ENCODE data around the gene INHBC. TPM values are rescaled to one million over a fixed set of nuclear protein-coding genes. Genes with fewer than 3 reads are reported as not detected.
A peak's percentile ranks its signal among the peaks of the same experiment; 100 is the strongest.

INHBC gene
- total and polyA plus RNA-seq, 7 experiments from 2014 or later = 0.16 TPM; not detected in 6

- ChIA-PET CTCF (interaction anchor here (1.5 kb wide), 1 partner anchor 30 kb away, joined by 4 read pairs; no protein-coding TSS in a partner anchor), POLR2A (interaction anchor here (1.0 to 1.2 kb wide), 2 partner anchors 14 to 52 kb away, joined by 3 read pairs; no protein-coding TSS in a partner anchor)
- DNase-seq (peak; percentile 83 to 96 (median 94)), ATAC-seq (peak; percentile 95)
- Histone ChIP-seq H3K4me1 (ENCODE audit: control insufficient read depth in 2 of 2, insufficient read depth in 2 of 2, low read length in 2 of 2) (peaks cover 8 to 17% of the 10 kb centered on the region in 2 donors), H3K9me3 (ENCODE audit: control insufficient read depth in 2 of 3, low read length in 3 of 3) (no peaks in the 10 kb centered on the region), H3K27ac (ENCODE audit: low read depth, low read length) (peak within 1 kb of the TSS; percentile 85), H3K36me3 (ENCODE audit: control insufficient read depth in 2 of 3, insufficient read depth in 3 of 3, low read length in 3 of 3) (no peaks in the 10 kb centered on the region), H3K4me3 (ENCODE audit: low read length) (peak within 1 kb of the TSS; percentile 55), H3K27me3 (ENCODE audit: control insufficient read depth in 2 of 2, insufficient read depth in 2 of 2, low read length in 2 of 2) (no peaks in the 10 kb centered on the region)
- peaks cover 27 to 53% (median 39%) of the 10 kb centered on the region in 7 donors for H3K4me1 Mint-ChIP-seq
- peak within 1 kb of the TSS; percentile 88 to 100 (median 98) for H3K4me3 Mint-ChIP-seq
- peaks cover 0 to 4% (median 0%) of the 10 kb centered on the region in 11 donors for H3K9me3 Mint-ChIP-seq
- no peaks in the 10 kb centered on the region for H3K27me3 Mint-ChIP-seq
- intact Hi-C loops (cut with micrococcal nuclease) = loop anchor here (1.0 to 5.0 kb wide), 9 partner anchors 28 to 1329 kb away; partner anchors contain the start of genes GLI1 (in 2 of the 2), COQ10A (in 1 of the 2), DDIT3 (in 1 of the 2) and PA2G4 (in 1 of the 2)
- H3K36me3 Mint-ChIP-seq = peaks cover 0 to 5% (median 0%) of the 10 kb centered on the region in 5 donors
- H3K27ac Mint-ChIP-seq = peak within 1 kb of the TSS; percentile 97 to 100 (median 99)
These were observed 3.5 kb upstream of the INHBC start, which contains the start of gene R3HDM2 for GRCh38 chr12:57430931-57431566. R3HDM2 (minus strand) TSS chr12:57431043; CDS start chr12:57310428, 120,615 bp downstream.

- ATAC-seq = no peak
- Mint-ChIP-seq H3K27me3 (no peaks in the 10 kb centered on the region), H3K36me3 (peaks cover 0 to 5% (median 0%) of the 10 kb centered on the region in 5 donors), H3K4me3 (peak overlapping the region; percentile 88 to 98 (median 95)), H3K4me1 (peaks cover 24 to 47% (median 34%) of the 10 kb centered on the region in 7 donors), H3K27ac (peak overlapping the region; percentile 97 to 100 (median 99)), H3K9me3 (peaks cover 0 to 4% (median 0%) of the 10 kb centered on the region in 11 donors)
- peak overlapping the region; percentile 85 for H3K27ac ChIP-seq (ENCODE audit: low read depth, low read length)
- ChIA-PET CTCF (interaction anchor here (2.1 kb wide), 1 partner anchor 27 kb away, joined by 11 read pairs; the partner anchor contains the start of gene GLI1), POLR2A (interaction anchor here (0.5 to 1.5 kb wide), 5 partner anchors 14 to 1126 kb away, joined by 3 to 8 read pairs (median 3); no protein-coding TSS in a partner anchor)
- no peaks in the 10 kb centered on the region for H3K9me3 ChIP-seq (ENCODE audit: control insufficient read depth in 2 of 3, low read length in 3 of 3)
- H3K4me1 ChIP-seq (ENCODE audit: control insufficient read depth in 2 of 2, insufficient read depth in 2 of 2, low read length in 2 of 2) = peaks cover 8 to 17% of the 10 kb centered on the region in 2 donors
- no peaks in the 10 kb centered on the region for H3K27me3 ChIP-seq (ENCODE audit: control insufficient read depth in 2 of 2, insufficient read depth in 2 of 2, low read length in 2 of 2)
- intact Hi-C loops (cut with micrococcal nuclease) = loop anchor here (1.0 to 5.0 kb wide), 9 partner anchors 28 to 1329 kb away; partner anchors contain the start of genes GLI1 (in 2 of the 2), COQ10A (in 1 of the 2), DDIT3 (in 1 of the 2) and PA2G4 (in 1 of the 2)
- DNase-seq = no peak
- H3K36me3 ChIP-seq (ENCODE audit: control insufficient read depth in 2 of 3, insufficient read depth in 3 of 3, low read length in 3 of 3) = no peaks in the 10 kb centered on the region
- peak overlapping the region; percentile 42 for H3K4me3 ChIP-seq (ENCODE audit: low read length)
These were observed 2.9 kb upstream of the INHBC start for GRCh38 chr12:57431654-57432188.

GRCh38 chr12:57433370-57433769 is 1.2 kb upstream of the INHBC start:
- Mint-ChIP-seq H3K27ac (no peak overlapping the region), H3K9me3 (peaks cover 0 to 4% (median 0%) of the 10 kb centered on the region in 11 donors), H3K4me1 (peaks cover 20 to 35% (median 28%) of the 10 kb centered on the region in 7 donors), H3K4me3 (no peak overlapping the region), H3K36me3 (no peaks in the 10 kb centered on the region), H3K27me3 (no peaks in the 10 kb centered on the region)
- peaks cover 8 to 17% of the 10 kb centered on the region in 2 donors for H3K4me1 ChIP-seq (ENCODE audit: control insufficient read depth in 2 of 2, insufficient read depth in 2 of 2, low read length in 2 of 2)
- no peak overlapping the region for H3K4me3 ChIP-seq (ENCODE audit: low read length)
- ChIA-PET POLR2A (interaction anchor here (0.6 to 0.7 kb wide), 2 partner anchors 49 to 203 kb away, joined by 3 read pairs; no protein-coding TSS in a partner anchor), CTCF (interaction anchor here (2.1 kb wide), 1 partner anchor 25 kb away, joined by 11 read pairs; the partner anchor contains the start of gene GLI1)
- intact Hi-C loops (cut with micrococcal nuclease) = loop anchor here (5.0 kb wide), 2 partner anchors 1166 to 1331 kb away; partner anchors contain the start of genes COQ10A (in 1 of the 2) and PA2G4 (in 1 of the 2)
- H3K9me3 ChIP-seq (ENCODE audit: control insufficient read depth in 2 of 3, low read length in 3 of 3) = no peaks in the 10 kb centered on the region
- H3K27me3 ChIP-seq (ENCODE audit: control insufficient read depth in 2 of 2, insufficient read depth in 2 of 2, low read length in 2 of 2) = no peaks in the 10 kb centered on the region
- H3K36me3 ChIP-seq (ENCODE audit: control insufficient read depth in 2 of 3, insufficient read depth in 3 of 3, low read length in 3 of 3) = no peaks in the 10 kb centered on the region
- DNase-seq (no peak), ATAC-seq (no peak)
- H3K27ac ChIP-seq (ENCODE audit: low read depth, low read length) = no peak overlapping the region

GRCh38 chr12:57435293-57435692 is 709 bp downstream of the INHBC start:
- H3K36me3 Mint-ChIP-seq = no peaks in the 10 kb centered on the region
- Histone ChIP-seq H3K4me3 (ENCODE audit: low read length) (no peak overlapping the region), H3K4me1 (ENCODE audit: control insufficient read depth in 2 of 2, insufficient read depth in 2 of 2, low read length in 2 of 2) (peaks cover 4 to 5% of the 10 kb centered on the region in 2 donors), H3K9me3 (ENCODE audit: control insufficient read depth in 2 of 3, low read length in 3 of 3) (no peaks in the 10 kb centered on the region), H3K27ac (ENCODE audit: low read depth, low read length) (no peak overlapping the region), H3K27me3 (ENCODE audit: control insufficient read depth in 2 of 2, insufficient read depth in 2 of 2, low read length in 2 of 2) (no peaks in the 10 kb centered on the region), H3K36me3 (ENCODE audit: control insufficient read depth in 2 of 3, insufficient read depth in 3 of 3, low read length in 3 of 3) (no peaks in the 10 kb centered on the region)
- H3K9me3 Mint-ChIP-seq = peaks cover 0 to 3% (median 0%) of the 10 kb centered on the region in 11 donors
- POLR2A ChIA-PET = interaction anchor here (1.3 kb wide), 1 partner anchor 24 kb away, joined by 5 read pairs; no protein-coding TSS in a partner anchor
- peak overlapping the region in 5 of 9 donors; percentile 4 to 65 (median 18) for H3K27ac Mint-ChIP-seq
- no peak for DNase-seq
- H3K4me1 Mint-ChIP-seq = peaks cover 8 to 19% (median 16%) of the 10 kb centered on the region in 7 donors
- peak overlapping the region in 1 of 10 donors; percentile 8 for H3K4me3 Mint-ChIP-seq
- H3K27me3 Mint-ChIP-seq = peaks cover 0 to 8% (median 0%) of the 10 kb centered on the region in 5 donors
- CTCF ChIA-PET = interaction anchor here (1.0 kb wide), 1 partner anchor 24 kb away, joined by 6 read pairs; the partner anchor contains the start of gene GLI1
- intact Hi-C loops (cut with micrococcal nuclease) = no loop called here
- no peak for ATAC-seq

- DNase-seq (no peak), ATAC-seq (no peak)
- Mint-ChIP-seq H3K36me3 (peaks cover 4 to 12% (median 5%) of the 10 kb centered on the region in 5 donors), H3K27ac (no peak overlapping the region), H3K4me3 (no peak overlapping the region), H3K27me3 (peaks cover 0 to 14% (median 5%) of the 10 kb centered on the region in 5 donors), H3K9me3 (peaks cover 0 to 14% (median 6%) of the 10 kb centered on the region in 11 donors), H3K4me1 (peaks cover 0 to 6% (median 4%) of the 10 kb centered on the region in 7 donors)
- POLR2A ChIA-PET = no interaction called here
- no peaks in the 10 kb centered on the region for H3K9me3 ChIP-seq (ENCODE audit: control insufficient read depth in 2 of 3, low read length in 3 of 3)
- H3K27me3 ChIP-seq (ENCODE audit: control insufficient read depth in 2 of 2, insufficient read depth in 2 of 2, low read length in 2 of 2) = no peaks in the 10 kb centered on the region
- H3K36me3 ChIP-seq (ENCODE audit: control insufficient read depth in 2 of 3, insufficient read depth in 3 of 3, low read length in 3 of 3) = no peaks in the 10 kb centered on the region
- no peaks in the 10 kb centered on the region for H3K4me1 ChIP-seq (ENCODE audit: control insufficient read depth in 2 of 2, insufficient read depth in 2 of 2, low read length in 2 of 2)
- intact Hi-C loops (cut with micrococcal nuclease) = no loop called here
- no peak overlapping the region for H3K4me3 ChIP-seq (ENCODE audit: low read length)
- H3K27ac ChIP-seq (ENCODE audit: low read depth, low read length) = no peak overlapping the region
- CTCF ChIA-PET = no interaction called here
These were observed 3.8 kb downstream of the INHBC start for GRCh38 chr12:57438400-57438799.

- POLR2A ChIA-PET = no interaction called here
- CTCF ChIA-PET = no interaction called here
- ATAC-seq = no peak
- Mint-ChIP-seq H3K9me3 (peaks cover 0 to 14% (median 6%) of the 10 kb centered on the region in 11 donors), H3K27me3 (peaks cover 0 to 14% (median 5%) of the 10 kb centered on the region in 5 donors), H3K27ac (no peak overlapping the region), H3K36me3 (peaks cover 4 to 12% (median 5%) of the 10 kb centered on the region in 5 donors), H3K4me1 (peaks cover 0 to 6% (median 4%) of the 10 kb centered on the region in 7 donors), H3K4me3 (no peak overlapping the region)
- Histone ChIP-seq H3K36me3 (ENCODE audit: control insufficient read depth in 2 of 3, insufficient read depth in 3 of 3, low read length in 3 of 3) (no peaks in the 10 kb centered on the region), H3K27me3 (ENCODE audit: control insufficient read depth in 2 of 2, insufficient read depth in 2 of 2, low read length in 2 of 2) (no peaks in the 10 kb centered on the region), H3K27ac (ENCODE audit: low read depth, low read length) (no peak overlapping the region), H3K4me3 (ENCODE audit: low read length) (no peak overlapping the region), H3K9me3 (ENCODE audit: control insufficient read depth in 2 of 3, low read length in 3 of 3) (no peaks in the 10 kb centered on the region), H3K4me1 (ENCODE audit: control insufficient read depth in 2 of 2, insufficient read depth in 2 of 2, low read length in 2 of 2) (no peaks in the 10 kb centered on the region)
- DNase-seq = no peak
- intact Hi-C loops (cut with micrococcal nuclease) = no loop called here
These were observed 5.2 kb downstream of the INHBC start for GRCh38 chr12:57439762-57440266.

Data from naive thymus-derived CD4-positive, alpha-beta T cell (primary cell).